GM19193 (cell line): ENCODE data around the gene AJAP1.

Source experiments
- POLR2A ChIP-seq: IDR thresholded peaks from 4 replicates; pipeline ENCODE4 v1.6.1; 2011; ENCODE audit not compliant: insufficient read depth, insufficient read length; ENCODE audit errors: extremely low read depth

The AJAP1 gene

DNA sequence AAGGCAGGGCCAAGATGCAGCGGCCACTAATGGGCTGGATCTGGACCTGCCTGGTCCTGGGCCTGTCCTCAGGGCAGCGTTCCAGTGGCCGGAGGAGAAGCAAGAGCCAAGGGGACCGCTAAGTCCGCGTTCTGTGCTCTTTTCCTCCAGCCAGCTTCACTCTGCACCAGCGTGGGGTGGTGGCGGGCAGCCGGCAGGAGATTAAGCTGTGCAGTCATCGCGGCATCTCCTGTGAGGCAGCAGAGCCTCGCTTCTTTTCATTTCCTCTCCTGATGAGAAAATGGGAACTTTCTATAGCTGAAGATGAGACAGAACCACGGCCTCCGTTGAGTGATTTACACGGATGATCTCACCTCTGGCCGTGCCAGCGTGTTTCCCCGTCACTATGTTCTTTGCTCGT lies 43.4 kb downstream of the AJAP1 start:
- no peak for TF ChIP-seq POLR2A

DNA sequence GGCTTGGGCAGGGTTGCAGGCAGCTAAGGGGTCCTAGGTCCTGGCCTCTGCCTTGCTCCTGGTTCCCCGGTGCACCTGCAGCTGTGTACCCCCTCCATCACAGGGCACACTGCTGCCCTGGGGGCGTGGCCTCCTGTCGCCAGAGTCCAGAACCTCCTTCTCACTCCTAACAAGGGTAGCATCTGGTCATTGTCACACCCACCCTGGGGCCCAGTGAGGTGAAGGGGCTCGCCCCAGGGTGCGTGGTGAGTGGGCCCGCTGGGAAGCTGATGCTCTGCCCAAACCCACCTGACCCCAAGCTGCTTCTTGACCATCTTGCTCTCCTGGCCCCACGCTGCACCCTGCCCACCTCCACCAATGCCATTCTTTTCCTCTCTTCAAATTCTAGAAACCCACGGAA lies 44.5 kb downstream of the AJAP1 start:
- no peak for TF ChIP-seq POLR2A

GRCh38 chr1:4699376-4700301 lies 45.2 kb downstream of the AJAP1 start:
- TF ChIP-seq POLR2A, result no peak

DNA sequence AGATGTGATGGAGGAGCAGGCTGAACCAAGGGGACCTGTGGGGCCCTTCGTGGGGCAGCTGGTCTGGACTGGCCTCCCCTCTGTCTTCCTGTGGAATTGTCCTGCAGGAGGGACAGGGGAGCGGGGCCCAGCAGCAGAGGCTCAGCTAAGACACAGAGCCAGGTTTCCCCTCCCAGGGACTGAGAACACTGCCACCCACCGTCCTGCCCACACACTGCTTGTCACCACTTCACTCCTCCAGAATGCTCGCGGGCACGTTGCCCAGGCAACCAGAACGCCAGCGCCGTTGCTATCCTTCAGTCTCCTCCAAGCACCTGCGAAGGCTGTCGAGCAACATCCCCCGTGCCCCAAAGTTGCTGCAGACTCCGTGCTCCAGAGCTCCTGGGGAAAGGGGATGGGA lies 46.4 kb downstream of the AJAP1 start:
- TF ChIP-seq POLR2A, result no peak

DNA sequence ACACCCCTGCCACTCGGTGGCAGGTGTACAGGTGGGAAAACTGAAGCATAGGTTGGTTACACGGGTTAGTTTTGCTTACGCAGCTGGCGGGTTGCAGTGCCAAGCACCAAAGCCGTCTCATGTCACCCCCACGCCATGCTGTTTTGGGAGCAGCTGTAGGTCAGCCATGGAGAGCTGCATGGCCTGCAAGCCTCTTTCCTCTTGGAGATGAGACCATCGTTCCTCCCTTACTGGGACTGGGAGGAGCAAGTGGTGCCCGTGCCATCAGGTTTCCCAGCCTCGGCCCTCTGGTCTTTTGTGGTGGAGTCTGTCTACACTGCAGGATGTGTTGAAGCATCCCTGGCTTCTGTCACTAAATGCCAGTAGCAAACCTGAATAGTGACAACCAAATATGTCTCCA lies 46.9 kb downstream of the AJAP1 start:
- TF ChIP-seq POLR2A, result no peak

DNA sequence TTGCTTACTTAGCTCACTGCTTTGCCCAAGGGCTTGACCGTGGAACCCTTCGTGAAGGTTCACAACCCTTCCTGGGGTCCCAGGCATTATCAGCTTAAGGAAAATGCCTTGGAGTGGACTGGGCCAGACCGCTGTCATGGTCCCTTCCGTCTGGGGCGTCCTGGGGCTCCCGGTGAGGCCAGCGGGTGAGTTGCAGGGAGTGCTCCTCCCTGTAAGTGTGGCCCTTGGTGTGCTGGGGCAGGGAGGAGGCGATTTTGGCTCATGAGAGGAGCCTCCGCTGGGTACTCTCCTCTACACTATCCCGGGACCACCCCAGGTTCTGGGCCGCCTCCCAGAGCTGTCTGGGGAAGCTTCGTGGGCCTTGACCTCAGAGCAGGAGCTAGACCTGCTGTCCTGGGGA lies 48.1 kb downstream of the AJAP1 start:
- no peak for TF ChIP-seq POLR2A

GRCh38 chr1:4702932-4703331 lies 48.5 kb downstream of the AJAP1 start:
- TF ChIP-seq POLR2A, result no peak

- no peak for TF ChIP-seq POLR2A
Observed at GRCh38 chr1:4703646-4704045, 49.2 kb downstream of the AJAP1 start.

- TF ChIP-seq POLR2A, result no peak
Observed at GRCh38 chr1:4708840-4709507, 54.6 kb downstream of the AJAP1 start.

- no peak for TF ChIP-seq POLR2A
Observed at GRCh38 chr1:4709641-4710040, 55.2 kb downstream of the AJAP1 start.

DNA sequence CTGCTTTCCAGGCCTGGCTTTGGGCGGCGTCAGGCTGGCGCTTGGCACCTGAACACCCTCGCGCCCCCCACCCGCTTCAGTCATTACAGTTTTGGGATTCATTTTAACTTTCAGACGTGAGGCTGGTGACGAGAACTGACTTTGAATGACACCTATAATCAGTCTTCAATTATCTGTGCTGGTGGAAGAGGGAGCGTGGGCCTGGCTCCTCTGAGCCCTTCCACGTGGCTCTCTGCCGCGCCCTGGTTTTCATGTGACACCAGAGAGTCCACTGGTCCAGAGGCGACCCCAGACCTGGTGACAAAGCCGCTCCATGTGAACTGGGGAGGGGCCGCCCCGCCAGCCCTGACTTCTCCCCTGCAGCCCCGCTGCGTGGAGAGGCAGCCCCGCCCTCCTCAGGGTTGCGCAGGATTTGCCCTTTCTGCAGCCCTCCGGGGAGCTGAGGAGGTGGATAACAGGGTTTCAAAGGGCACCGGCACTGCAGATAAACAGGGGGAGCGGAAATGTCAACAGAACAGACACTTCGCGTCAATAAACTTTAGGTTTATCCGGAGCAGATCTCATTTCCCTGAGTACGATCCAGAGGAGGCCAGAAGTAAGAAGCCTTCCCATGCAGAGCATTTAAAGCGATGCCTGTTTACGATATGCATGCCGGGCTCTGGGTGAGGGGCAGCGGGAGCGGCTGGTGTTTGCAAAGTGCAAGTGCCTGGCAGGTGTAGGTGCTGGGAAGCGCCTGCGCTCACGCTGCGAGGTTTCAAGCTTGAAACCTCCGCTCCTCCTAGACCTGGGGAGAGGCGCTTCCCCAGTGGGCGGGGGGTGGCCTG lies 56.4 kb downstream of the AJAP1 start:
- TF ChIP-seq POLR2A, result no peak

DNA sequence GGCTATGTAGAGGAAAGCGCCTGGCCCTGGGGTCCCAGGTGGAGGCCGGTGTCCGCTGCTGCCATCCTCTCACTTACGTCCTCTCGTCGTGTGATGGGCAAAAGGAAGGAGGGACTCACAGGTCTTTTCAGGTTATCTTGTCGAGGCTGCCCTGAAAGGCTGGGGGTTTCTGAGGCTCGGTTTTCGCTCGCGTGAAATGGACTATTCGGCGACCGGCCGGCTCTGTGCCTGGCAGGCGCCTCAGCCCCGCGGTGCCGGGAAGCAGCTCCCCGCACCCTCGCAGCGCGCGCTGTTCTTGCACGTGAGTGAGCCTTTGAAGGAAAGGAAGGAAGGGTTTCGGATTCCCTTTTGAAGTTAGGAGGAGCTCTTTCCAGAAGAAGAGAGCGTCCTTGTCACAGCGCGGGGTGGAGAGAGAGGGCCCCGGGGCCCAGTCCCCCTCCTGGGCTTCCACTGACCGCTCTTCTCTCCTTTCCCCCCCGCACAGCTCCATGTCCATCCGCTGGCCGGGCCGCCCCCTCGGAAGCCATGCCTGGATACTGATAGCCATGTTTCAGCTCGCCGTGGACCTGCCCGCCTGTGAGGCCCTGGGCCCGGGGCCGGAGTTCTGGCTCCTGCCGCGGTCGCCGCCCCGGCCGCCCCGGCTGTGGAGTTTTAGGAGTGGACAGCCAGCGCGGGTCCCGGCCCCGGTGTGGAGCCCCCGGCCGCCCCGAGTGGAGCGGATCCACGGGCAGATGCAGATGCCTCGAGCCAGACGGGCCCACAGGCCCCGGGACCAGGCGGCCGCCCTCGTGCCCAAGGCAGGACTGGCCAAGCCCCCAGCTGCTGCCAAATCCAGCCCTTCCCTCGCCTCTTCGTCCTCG lies 57.2 kb downstream of the AJAP1 start:
- no peak for TF ChIP-seq POLR2A

GRCh38 chr1:4713669-4714068 lies 59.3 kb downstream of the AJAP1 start:
- no peak for TF ChIP-seq POLR2A

GRCh38 chr1:4716406-4716805 lies 62.0 kb downstream of the AJAP1 start:
- TF ChIP-seq POLR2A, result no peak

GRCh38 chr1:4718071-4718470 lies 63.7 kb downstream of the AJAP1 start:
- no peak for TF ChIP-seq POLR2A

DNA sequence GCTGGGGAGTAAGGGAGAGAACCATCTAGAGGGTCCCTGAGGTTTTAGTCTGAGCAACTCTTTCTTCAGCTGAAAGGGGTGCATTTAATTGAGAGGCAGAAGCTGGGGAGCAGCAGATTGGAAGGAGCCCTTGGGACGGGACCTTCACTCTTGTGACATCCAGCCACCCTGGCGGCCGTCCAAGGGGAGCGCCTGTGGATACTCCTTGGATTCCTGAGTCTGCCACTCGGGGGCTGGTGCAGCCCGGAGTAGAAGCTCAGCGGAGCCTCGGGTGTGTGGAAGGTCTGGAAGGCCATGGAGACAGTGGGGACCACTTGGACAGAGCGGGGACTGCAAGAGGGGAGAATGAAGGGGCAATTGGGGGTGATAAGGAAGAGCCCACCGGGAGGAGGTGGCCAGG lies 68.7 kb downstream of the AJAP1 start:
- no peak for TF ChIP-seq POLR2A
